Hepatocyte (in vitro differentiated cells): ENCODE results near the gene UBE2Q1. TPM values are rescaled to one million over a fixed set of nuclear protein-coding genes. Genes with fewer than 3 reads are reported as not detected.

Source experiments
- DNase-seq: peaks from one replicate; pipeline ENCODE4 v3.0.0-alpha.2; 2016; ENCODE audit warnings: low spot score
- H2AFZ ChIP-seq: fragments of 200-600 bp; sonication (generic); 2 replicates; pipeline ENCODE4 v1.6.0; 2016; ENCODE audit warnings: antibody characterized with exemption, mild to moderate bottlenecking
- H3K27ac ChIP-seq: fragments of 200-600 bp; sonication (generic); 2 replicates; pipeline ENCODE4 v1.5.1; 2016; ENCODE audit warnings: mild to moderate bottlenecking
- H3K27me3 ChIP-seq: fragments of 200-600 bp; sonication (generic); 2 replicates; pipeline ENCODE4 v1.6.1; 2016
- H3K36me3 ChIP-seq: fragments of 200-600 bp; sonication (generic); replicated peaks from 2 replicates; pipeline ENCODE4 v1.5.1; 2016; ENCODE audit warnings: low read depth; ENCODE audit not compliant: insufficient read depth
- H3K4me1 ChIP-seq: fragments of 200-600 bp; sonication (generic); 2 replicates; pipeline ENCODE4 v1.5.1; 2016; ENCODE audit warnings: mild to moderate bottlenecking, moderate library complexity; ENCODE audit not compliant: insufficient read depth
- H3K4me2 ChIP-seq: fragments of 200-600 bp; sonication (generic); 2 replicates; pipeline ENCODE4 v1.6.0; 2016
- H3K4me3 ChIP-seq: fragments of 200-600 bp; sonication (generic); 2 replicates; pipeline ENCODE4 v1.5.1; 2016; ENCODE audit warnings: mild to moderate bottlenecking
- H3K79me2 ChIP-seq: fragments of 200-600 bp; sonication (generic); 2 replicates; pipeline ENCODE4 v1.6.0; 2017; ENCODE audit warnings: mild to moderate bottlenecking
- H3K9me2 ChIP-seq: fragments of 200-600 bp; sonication (generic); replicated peaks from 2 replicates; pipeline ENCODE4 v1.6.0; 2017; ENCODE audit warnings: mild to moderate bottlenecking; ENCODE audit not compliant: insufficient read depth
- H3K9me3 ChIP-seq: fragments of 200-600 bp; sonication (generic); 2 replicates; pipeline ENCODE4 v1.5.1; 2016; ENCODE audit warnings: low read depth, mild to moderate bottlenecking
- H4K20me1 ChIP-seq: fragments of 200-600 bp; sonication (generic); 2 replicates; pipeline ENCODE4 v1.6.0; 2016; ENCODE audit warnings: mild to moderate bottlenecking; ENCODE audit not compliant: insufficient read depth, poor library complexity, severe bottlenecking
- CTCF ChIP-seq: fragments of 200-600 bp; sonication (generic); IDR thresholded peaks from 2 replicates; pipeline ENCODE4 v1.5.1; 2016; ENCODE audit warnings: antibody characterized with exemption, mild to moderate bottlenecking; ENCODE audit not compliant: poor library complexity
- EZH2 ChIP-seq: fragments of 200-600 bp; sonication (generic); IDR thresholded peaks from 2 replicates; pipeline ENCODE4 v1.6.1; 2016; ENCODE audit warnings: antibody characterized with exemption, mild to moderate bottlenecking, borderline replicate concordance
- EZH2phosphoT487 ChIP-seq: fragments of 200-600 bp; sonication (generic); IDR thresholded peaks from one replicate; pipeline ENCODE4 v1.6.1; 2018; ENCODE audit warnings: antibody characterized with exemption, mild to moderate bottlenecking, low read depth, moderate library complexity; ENCODE audit not compliant: unreplicated experiment, severe bottlenecking
- WGBS: methylation state at CpG from one replicate; pipeline ENCODE4 v1.1.6; 2016; ENCODE audit warnings: low lambda C conversion rate; ENCODE audit errors: missing lambda C conversion rate; 5-methylcytosine and 5-hydroxymethylcytosine counted together
- polyA plus RNA-seq: library from polyadenylated mRNA; unstranded; fragments of >200 nt; fragmentation: Nextera tagmentation; extraction: Ambion mirVana; gene quantifications from 2 replicates; pipeline ENCODE4 v1.2.1, GENCODE V29; 2016
- total RNA-seq: library from RNA; depleted of rRNA; stranded (reverse); fragments of >200 nt; gene quantifications from 2 replicates; pipeline ENCODE4 v1.2.3, GENCODE V29; 2014

The UBE2Q1 gene
- total and polyA plus RNA-seq, 2 experiments from 2014 or later: 46.9 to 60.3 TPM

GRCh38 chr1:154574716-154575115, 16.3 kb upstream of the UBE2Q1 start:
- no peak overlapping the region for H3K4me2 ChIP-seq
- peak; percentile 54 for DNase-seq
- WGBS: 19% methylated on average over 7 of the region's 7 CpGs

GRCh38 chr1:154573168-154573510, 14.7 kb upstream of the UBE2Q1 start:
- H3K9me3 ChIP-seq: no peaks in the 10 kb centered on the region
- H3K27me3 ChIP-seq: peaks cover 4% of the 10 kb centered on the region
- no peak overlapping the region for H3K4me2 ChIP-seq
- TF ChIP-seq EZH2 (no peak), EZH2phosphoT487 (no peak)
- DNase-seq: no peak
- H3K36me3 ChIP-seq: no peaks in the 10 kb centered on the region
- no peaks in the 10 kb centered on the region for H3K4me1 ChIP-seq
- 96% methylated on average over 3 of the region's 3 CpGs for WGBS
- H4K20me1 ChIP-seq: no peaks in the 10 kb centered on the region
- no peaks in the 10 kb centered on the region for H3K79me2 ChIP-seq
- H3K27ac ChIP-seq: no peak overlapping the region
- H2AFZ ChIP-seq: no peak overlapping the region
- H3K4me3 ChIP-seq: no peak overlapping the region
- H3K9me2 ChIP-seq: no peaks in the 10 kb centered on the region

More at GRCh38 chr1:154574716-154575115, 16.3 kb upstream of the UBE2Q1 start:
- no peak overlapping the region for H2AFZ ChIP-seq
- H3K27ac ChIP-seq: no peak overlapping the region
- no peaks in the 10 kb centered on the region for H3K4me1 ChIP-seq
- H4K20me1 ChIP-seq: no peaks in the 10 kb centered on the region
- no peaks in the 10 kb centered on the region for H3K9me3 ChIP-seq
- H3K36me3 ChIP-seq: no peaks in the 10 kb centered on the region
- no peaks in the 10 kb centered on the region for H3K9me2 ChIP-seq
- no peak overlapping the region for H3K4me3 ChIP-seq
- H3K79me2 ChIP-seq: no peaks in the 10 kb centered on the region
- no peak for TF ChIP-seq EZH2
- H3K27me3 ChIP-seq: peaks cover under 1% of the 10 kb centered on the region

- Histone ChIP-seq H3K79me2 (no peaks in the 10 kb centered on the region), H3K9me3 (no peaks in the 10 kb centered on the region), H3K36me3 (no peaks in the 10 kb centered on the region), H3K4me2 (no peak overlapping the region), H3K27me3 (peaks cover 5% of the 10 kb centered on the region), H3K4me3 (no peak overlapping the region), H4K20me1 (no peaks in the 10 kb centered on the region), H3K9me2 (no peaks in the 10 kb centered on the region), H3K27ac (no peak overlapping the region), H3K4me1 (no peaks in the 10 kb centered on the region), H2AFZ (no peak overlapping the region)
- TF ChIP-seq CTCF (no peak), EZH2 (no peak), EZH2phosphoT487 (no peak)
- DNase-seq: no peak
- 86% methylated on average over 10 of the region's 10 CpGs for WGBS
These were observed 14.2 kb upstream of the UBE2Q1 start for GRCh38 chr1:154572468-154573167.

- H3K9me3 ChIP-seq: no peaks in the 10 kb centered on the region
- no peak for DNase-seq
- H4K20me1 ChIP-seq: no peaks in the 10 kb centered on the region
- H3K27me3 ChIP-seq: peaks cover 12% of the 10 kb centered on the region
- 96% methylated on average over 29 of the region's 29 CpGs for WGBS
- no peaks in the 10 kb centered on the region for H3K79me2 ChIP-seq
- no peaks in the 10 kb centered on the region for H3K9me2 ChIP-seq
- TF ChIP-seq EZH2phosphoT487 (no peak), CTCF (no peak), EZH2 (no peak)
- no peaks in the 10 kb centered on the region for H3K4me1 ChIP-seq
- no peaks in the 10 kb centered on the region for H3K36me3 ChIP-seq
- H3K27ac ChIP-seq: no peak overlapping the region
- H3K4me2 ChIP-seq: no peak overlapping the region
- H2AFZ ChIP-seq: no peak overlapping the region
- H3K4me3 ChIP-seq: no peak overlapping the region
These were observed 13.5 kb upstream of the UBE2Q1 start for GRCh38 chr1:154571964-154572288.
